Smooth muscle cell (in vitro differentiated cells): ENCODE measurements around the gene AP3S2. TPM values are rescaled to one million over a fixed set of nuclear protein-coding genes. Genes with fewer than 3 reads are reported as not detected.

Experiments
- DNase-seq: peaks from one replicate; lab custom pipeline; 2025; ENCODE audit not compliant: unreplicated experiment; lab: John Stamatoyannopoulos, UW
- H2AFZ ChIP-seq: fragments of 200-600 bp; sonication (generic); 2 replicates; pipeline ENCODE4 v1.6.0; 2016; ENCODE audit warnings: antibody characterized with exemption, low read depth, mild to moderate bottlenecking
- H3F3A ChIP-seq: fragments of 200-600 bp; sonication (generic); 2 replicates; pipeline ENCODE4 v1.6.0; 2017; ENCODE audit warnings: antibody characterized with exemption, low read depth
- H3K27ac ChIP-seq: fragments of 200-600 bp; sonication (generic); 2 replicates; pipeline ENCODE4 v1.5.1; 2016; ENCODE audit warnings: low read depth, mild to moderate bottlenecking
- H3K27me3 ChIP-seq: fragments of 200-600 bp; sonication (generic); 2 replicates; pipeline ENCODE4 v1.6.1; 2016; ENCODE audit warnings: low read depth, mild to moderate bottlenecking
- H3K36me3 ChIP-seq: fragments of 200-600 bp; sonication (generic); 2 replicates; pipeline ENCODE4 v1.5.1; 2016; ENCODE audit warnings: low read depth
- H3K4me1 ChIP-seq: fragments of 200-600 bp; sonication (generic); 2 replicates; pipeline ENCODE4 v1.5.1; 2016; ENCODE audit warnings: low read depth
- H3K4me2 ChIP-seq: fragments of 200-600 bp; sonication (generic); 2 replicates; pipeline ENCODE4 v1.6.0; 2016; ENCODE audit warnings: mild to moderate bottlenecking
- H3K4me3 ChIP-seq: fragments of 200-600 bp; sonication (generic); 2 replicates; pipeline ENCODE4 v1.5.1; 2016; ENCODE audit warnings: mild to moderate bottlenecking
- H3K79me2 ChIP-seq: fragments of 200-600 bp; sonication (generic); 2 replicates; pipeline ENCODE4 v1.6.0; 2016; ENCODE audit warnings: low read depth, mild to moderate bottlenecking
- H3K9ac ChIP-seq: fragments of 200-600 bp; sonication (generic); 2 replicates; pipeline ENCODE4 v1.6.0; 2016; ENCODE audit warnings: low read depth
- H3K9me3 ChIP-seq: fragments of 200-600 bp; sonication (generic); replicated peaks from 2 replicates; pipeline ENCODE4 v1.5.1; 2016; ENCODE audit warnings: low read depth
- H4K20me1 ChIP-seq: fragments of 200-600 bp; sonication (generic); 2 replicates; pipeline ENCODE4 v1.6.0; 2016; ENCODE audit warnings: low read depth
- CTCF ChIP-seq: fragments of 200-600 bp; sonication (generic); IDR thresholded peaks from 2 replicates; pipeline ENCODE4 v1.5.1; 2017; ENCODE audit warnings: borderline replicate concordance, mild to moderate bottlenecking, antibody characterized with exemption; ENCODE audit not compliant: insufficient read depth, poor library complexity, severe bottlenecking
- WGBS: methylation state at CpG from one replicate; pipeline ENCODE4 v1.1.7; 2016; ENCODE audit warnings: low lambda C conversion rate; 5-methylcytosine and 5-hydroxymethylcytosine counted together
- polyA plus RNA-seq: library from polyadenylated mRNA; unstranded; fragments of >200 nt; fragmentation: Nextera tagmentation; extraction: Ambion mirVana; gene quantifications from 2 replicates; pipeline ENCODE4 v1.2.1, GENCODE V29; 2016
- total RNA-seq: library from RNA; depleted of rRNA; stranded (reverse); fragments of >200 nt; gene quantifications from 2 replicates; pipeline ENCODE4 v1.2.3, GENCODE V29; 2014

AP3S2 gene
- total and polyA plus RNA-seq, 2 experiments from 2014 or later: 9.4 to 55.8 TPM

- Histone ChIP-seq H3K4me3 (no peak overlapping the region), H3K79me2 (no peaks in the 10 kb centered on the region), H3K4me1 (no peaks in the 10 kb centered on the region), H3K36me3 (no peaks in the 10 kb centered on the region), H4K20me1 (no peaks in the 10 kb centered on the region), H3K9me3 (no peaks in the 10 kb centered on the region), H3K27me3 (no peaks in the 10 kb centered on the region), H3F3A (no peaks in the 10 kb centered on the region), H3K27ac (no peak overlapping the region), H3K9ac (no peak overlapping the region), H2AFZ (no peak overlapping the region), H3K4me2 (no peak overlapping the region)
- no peak for DNase-seq
- no peak for TF ChIP-seq CTCF
These were observed 29.9 kb downstream of the AP3S2 start for GRCh38 chr15:89863918-89864317.

- no peak overlapping the region for H2AFZ ChIP-seq
- DNase-seq: no peak
- H3K27me3 ChIP-seq: no peaks in the 10 kb centered on the region
- H3K79me2 ChIP-seq: no peaks in the 10 kb centered on the region
- no peak overlapping the region for H3K9ac ChIP-seq
- 87% methylated on average over 2 of the region's 2 CpGs for WGBS
- H4K20me1 ChIP-seq: no peaks in the 10 kb centered on the region
- no peaks in the 10 kb centered on the region for H3K4me1 ChIP-seq
- H3K27ac ChIP-seq: no peak overlapping the region
- no peak overlapping the region for H3K4me3 ChIP-seq
- no peaks in the 10 kb centered on the region for H3K9me3 ChIP-seq
- no peaks in the 10 kb centered on the region for H3F3A ChIP-seq
- no peak overlapping the region for H3K4me2 ChIP-seq
- TF ChIP-seq CTCF: no peak
- H3K36me3 ChIP-seq: no peaks in the 10 kb centered on the region
These were observed 32.9 kb downstream of the AP3S2 start for GRCh38 chr15:89860891-89861290.

GRCh38 chr15:89860431-89860830 is 33.4 kb downstream of the AP3S2 start:
- H3F3A ChIP-seq: no peaks in the 10 kb centered on the region
- H3K79me2 ChIP-seq: no peaks in the 10 kb centered on the region
- no peak overlapping the region for H3K4me3 ChIP-seq
- WGBS: 90% methylated on average over 3 of the region's 3 CpGs
- no peaks in the 10 kb centered on the region for H3K27me3 ChIP-seq
- no peaks in the 10 kb centered on the region for H3K9me3 ChIP-seq
- no peaks in the 10 kb centered on the region for H3K36me3 ChIP-seq
- no peak overlapping the region for H3K27ac ChIP-seq
- H3K4me1 ChIP-seq: no peaks in the 10 kb centered on the region
- no peak overlapping the region for H3K4me2 ChIP-seq
- H4K20me1 ChIP-seq: no peaks in the 10 kb centered on the region
- no peak for DNase-seq
- TF ChIP-seq CTCF: no peak
- H3K9ac ChIP-seq: no peak overlapping the region
- H2AFZ ChIP-seq: no peak overlapping the region

- Histone ChIP-seq H3K9me3 (no peaks in the 10 kb centered on the region), H3K27ac (no peak overlapping the region), H3K4me1 (no peaks in the 10 kb centered on the region), H3K27me3 (no peaks in the 10 kb centered on the region), H2AFZ (no peak overlapping the region), H3K4me2 (no peak overlapping the region), H3K79me2 (no peaks in the 10 kb centered on the region), H3K36me3 (no peaks in the 10 kb centered on the region), H3K4me3 (no peak overlapping the region), H3F3A (no peaks in the 10 kb centered on the region), H4K20me1 (no peaks in the 10 kb centered on the region), H3K9ac (no peak overlapping the region)
- no peak for TF ChIP-seq CTCF
- no peak for DNase-seq
- WGBS: 97% methylated on average over 9 of the region's 9 CpGs
These were observed 34.9 kb downstream of the AP3S2 start for GRCh38 chr15:89858661-89859458.
